ENCODE results near the gene RFFL. TPM values are rescaled to one million over a fixed set of nuclear protein-coding genes. Genes with fewer than 3 reads are reported as not detected.

The RFFL gene
- total RNA-seq, 1 experiment from 2014 or later: 29.2 TPM

GRCh38 chr17:34999456-34999855, 64.1 kb downstream of the RFFL start:
- DNase-seq: no peak
- Mint-ChIP-seq H3K4me3 (ENCODE audit: low read depth, unreplicated experiment) (no peak overlapping the region), H3K27me3 (ENCODE audit: unreplicated experiment) (no peaks in the 10 kb centered on the region), H3K36me3 (ENCODE audit: insufficient read depth, unreplicated experiment) (peaks cover 19% of the 10 kb centered on the region), H3K9me3 (ENCODE audit: low read depth, unreplicated experiment) (no peaks in the 10 kb centered on the region), H3K4me1 (ENCODE audit: low read depth, unreplicated experiment) (no peaks in the 10 kb centered on the region), H3K27ac (ENCODE audit: unreplicated experiment) (no peak overlapping the region)
- no peak for TF ChIP-seq CTCF (IDR thresholded peaks at IDR 0.05; ENCODE audit: unreplicated experiment)
- BruUV-seq (replicated peaks): no TSS peak
- CTCF ChIA-PET: no interaction called here
- intact Hi-C loops (cut with micrococcal nuclease; ENCODE audit: unreplicated experiment): no loop called here

DNA sequence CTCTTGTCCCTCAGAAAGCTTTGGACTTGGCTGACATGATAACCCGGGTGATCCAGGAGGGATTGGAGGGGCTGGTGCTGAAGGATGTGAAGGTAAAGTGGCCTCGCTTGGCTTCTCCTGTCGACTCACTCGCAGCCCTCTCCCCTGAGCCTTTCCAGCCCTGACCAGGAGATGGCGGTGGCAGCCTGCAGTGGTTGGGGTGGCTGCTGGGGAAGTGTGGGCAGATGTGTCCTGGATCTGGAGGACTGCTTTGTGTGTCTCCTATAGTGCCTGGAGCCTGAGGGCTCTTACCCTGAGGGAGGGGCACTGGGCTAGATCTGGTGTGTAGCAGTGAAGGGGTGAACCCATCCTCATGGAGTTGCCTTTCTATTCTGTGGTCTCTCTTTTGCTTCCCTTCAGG, 65.3 kb downstream of the RFFL start:
- no TSS peak for BruUV-seq (replicated peaks)
- CTCF ChIA-PET: no interaction called here

GRCh38 chr17:34997355-34997862, 66.1 kb downstream of the RFFL start:
- DNase-seq: no peak
- CTCF ChIA-PET: no interaction called here
- TF ChIP-seq CTCF (IDR thresholded peaks at IDR 0.05; ENCODE audit: unreplicated experiment): no peak
- Mint-ChIP-seq H3K27me3 (ENCODE audit: unreplicated experiment) (no peaks in the 10 kb centered on the region), H3K27ac (ENCODE audit: unreplicated experiment) (no peak overlapping the region), H3K9me3 (ENCODE audit: low read depth, unreplicated experiment) (no peaks in the 10 kb centered on the region), H3K4me3 (ENCODE audit: low read depth, unreplicated experiment) (no peak overlapping the region), H3K4me1 (ENCODE audit: low read depth, unreplicated experiment) (no peaks in the 10 kb centered on the region), H3K36me3 (ENCODE audit: insufficient read depth, unreplicated experiment) (peaks cover 4% of the 10 kb centered on the region)
- no TSS peak for BruUV-seq (replicated peaks)
- intact Hi-C loops (cut with micrococcal nuclease; ENCODE audit: unreplicated experiment): no loop called here

More for the DNA sequence above, 65.3 kb downstream of the RFFL start:
- peak; percentile 77 for TF ChIP-seq CTCF (IDR thresholded peaks at IDR 0.05; ENCODE audit: unreplicated experiment)
- no peak overlapping the region for H3K27ac Mint-ChIP-seq (ENCODE audit: unreplicated experiment)
- peak; percentile 82 for DNase-seq
- H3K36me3 Mint-ChIP-seq (ENCODE audit: insufficient read depth, unreplicated experiment): peaks cover 12% of the 10 kb centered on the region
- H3K4me1 Mint-ChIP-seq (ENCODE audit: low read depth, unreplicated experiment): no peaks in the 10 kb centered on the region
- no peaks in the 10 kb centered on the region for H3K27me3 Mint-ChIP-seq (ENCODE audit: unreplicated experiment)
- intact Hi-C loops (cut with micrococcal nuclease; ENCODE audit: unreplicated experiment): loop anchor here (1.0 kb wide), 2 partner anchors 91 to 121 kb away; partner anchors contain the start of gene RAD51D
- no peak overlapping the region for H3K4me3 Mint-ChIP-seq (ENCODE audit: low read depth, unreplicated experiment)
- H3K9me3 Mint-ChIP-seq (ENCODE audit: low read depth, unreplicated experiment): no peaks in the 10 kb centered on the region

GRCh38 chr17:34996422-34997285, 66.9 kb downstream of the RFFL start:
- H3K27ac Mint-ChIP-seq (ENCODE audit: unreplicated experiment): no peak overlapping the region
- no peaks in the 10 kb centered on the region for H3K4me1 Mint-ChIP-seq (ENCODE audit: low read depth, unreplicated experiment)
- no peaks in the 10 kb centered on the region for H3K9me3 Mint-ChIP-seq (ENCODE audit: low read depth, unreplicated experiment)
- H3K4me3 Mint-ChIP-seq (ENCODE audit: low read depth, unreplicated experiment): no peak overlapping the region
- DNase-seq: no peak
- CTCF ChIA-PET: interaction anchor here (0.6 to 0.8 kb wide), 2 partner anchors 91 to 134 kb away, joined by 3 read pairs; no protein-coding TSS in a partner anchor
- intact Hi-C loops (cut with micrococcal nuclease; ENCODE audit: unreplicated experiment): no loop called here
- no peaks in the 10 kb centered on the region for H3K27me3 Mint-ChIP-seq (ENCODE audit: unreplicated experiment)
- H3K36me3 Mint-ChIP-seq (ENCODE audit: insufficient read depth, unreplicated experiment): peaks cover 4% of the 10 kb centered on the region
- no peak for TF ChIP-seq CTCF (IDR thresholded peaks at IDR 0.05; ENCODE audit: unreplicated experiment)
- no TSS peak for BruUV-seq (replicated peaks)

Measured in Calu3 (cell line).